PC-3 (cell line): ENCODE measurements around the gene RIPOR3.

Source experiments
- CTCF ChIP-seq: fragments of 300-600 bp; sonication (generic); conservative IDR thresholded peaks from 2 replicates; pipeline ENCODE4 v1.5.1; 2017; ENCODE audit warnings: antibody characterized with exemption, low read depth, mild to moderate bottlenecking, low read length
- EZH2 ChIP-seq: fragments of 300-600 bp; sonication (generic); IDR thresholded peaks from one replicate; pipeline ENCODE4 v1.6.1; 2017; ENCODE audit warnings: antibody characterized with exemption, mild to moderate bottlenecking, low read length; ENCODE audit not compliant: unreplicated experiment
- EZH2phosphoT487 ChIP-seq: fragments of 300-600 bp; sonication (generic); IDR thresholded peaks from 2 replicates; pipeline ENCODE4 v1.6.1; 2018; ENCODE audit warnings: mild to moderate bottlenecking, antibody characterized with exemption, low read length, borderline replicate concordance

GRCh38 chr20:50682947-50683530 lies 8.3 kb downstream of the RIPOR3 start:
- TF ChIP-seq CTCF: no peak
- no peak for TF ChIP-seq EZH2
- no peak for TF ChIP-seq EZH2phosphoT487
